Measurements from ENCODE around the gene PHACTR1.
"Not testable (repeated sequence)": the region's sequence is repeated elsewhere in the genome, so short reads cannot be mapped to it uniquely, and the experiment has no call there.

PHACTR1 gene

GRCh38 chr6:13239530-13240455 lies 523.2 kb downstream of the PHACTR1 start:
- Histone ChIP-seq H3K4me3 (ENCODE audit: low read depth, low read length) (no peak overlapping the region), H3K36me3 (ENCODE audit: control insufficient read depth, insufficient read depth, low read length) (no peaks in the 10 kb centered on the region), H3K4me1 (no peaks in the 10 kb centered on the region), H3K79me2 (no peaks in the 10 kb centered on the region), H3K9ac (no peak overlapping the region), H3K4me2 (ENCODE audit: low read length) (no peak overlapping the region), H3K27ac (no peak overlapping the region), H2AFZ (no peak overlapping the region), H3K27me3 (ENCODE audit: control insufficient read depth, insufficient read depth, low read length) (no peaks in the 10 kb centered on the region), H3K9me3 (ENCODE audit: control insufficient read depth, low read length) (no peaks in the 10 kb centered on the region)
- no peak for TF ChIP-seq CTCF (IDR thresholded peaks at IDR 0.05)

GRCh38 chr6:13241364-13241763 lies 524.8 kb downstream of the PHACTR1 start:
- Histone ChIP-seq H3K27ac (no peak overlapping the region), H3K27me3 (ENCODE audit: control insufficient read depth, insufficient read depth, low read length) (no peaks in the 10 kb centered on the region), H3K36me3 (ENCODE audit: control insufficient read depth, insufficient read depth, low read length) (no peaks in the 10 kb centered on the region), H2AFZ (no peak overlapping the region), H3K9ac (no peak overlapping the region), H3K4me2 (ENCODE audit: low read length) (no peak overlapping the region), H3K4me3 (ENCODE audit: low read depth, low read length) (no peak overlapping the region), H3K4me1 (no peaks in the 10 kb centered on the region), H3K79me2 (no peaks in the 10 kb centered on the region), H3K9me3 (ENCODE audit: control insufficient read depth, low read length) (no peaks in the 10 kb centered on the region)
- no peak for TF ChIP-seq CTCF (IDR thresholded peaks at IDR 0.05)

GRCh38 chr6:13242178-13242577 lies 525.6 kb downstream of the PHACTR1 start:
- Histone ChIP-seq H3K9ac (no peak overlapping the region), H3K4me2 (ENCODE audit: low read length) (no peak overlapping the region), H3K4me1 (no peaks in the 10 kb centered on the region), H3K4me3 (ENCODE audit: low read depth, low read length) (no peak overlapping the region), H3K27me3 (ENCODE audit: control insufficient read depth, insufficient read depth, low read length) (no peaks in the 10 kb centered on the region), H3K36me3 (ENCODE audit: control insufficient read depth, insufficient read depth, low read length) (no peaks in the 10 kb centered on the region), H3K27ac (no peak overlapping the region), H2AFZ (no peak overlapping the region), H3K79me2 (no peaks in the 10 kb centered on the region), H3K9me3 (ENCODE audit: control insufficient read depth, low read length) (no peaks in the 10 kb centered on the region)
- TF ChIP-seq CTCF (IDR thresholded peaks at IDR 0.05), result no peak

GRCh38 chr6:13242590-13242989 lies 526.0 kb downstream of the PHACTR1 start:
- H3K9me3 ChIP-seq (ENCODE audit: control insufficient read depth, low read length), result no peaks in the 10 kb centered on the region
- H2AFZ ChIP-seq, result no peak overlapping the region
- no peaks in the 10 kb centered on the region for H3K4me1 ChIP-seq
- H3K9ac ChIP-seq, result no peak overlapping the region
- H3K27me3 ChIP-seq (ENCODE audit: control insufficient read depth, insufficient read depth, low read length), result no peaks in the 10 kb centered on the region
- H3K79me2 ChIP-seq, result no peaks in the 10 kb centered on the region
- no peak for TF ChIP-seq CTCF (IDR thresholded peaks at IDR 0.05)
- H3K27ac ChIP-seq, result no peak overlapping the region
- no peak overlapping the region for H3K4me2 ChIP-seq (ENCODE audit: low read length)
- H3K36me3 ChIP-seq (ENCODE audit: control insufficient read depth, insufficient read depth, low read length), result no peaks in the 10 kb centered on the region
- H3K4me3 ChIP-seq (ENCODE audit: low read depth, low read length), result no peak overlapping the region

- no peaks in the 10 kb centered on the region for H3K79me2 ChIP-seq
- no peak overlapping the region for H3K4me2 ChIP-seq (ENCODE audit: low read length)
- H3K36me3 ChIP-seq (ENCODE audit: control insufficient read depth, insufficient read depth, low read length), result no peaks in the 10 kb centered on the region
- no peaks in the 10 kb centered on the region for H3K27me3 ChIP-seq (ENCODE audit: control insufficient read depth, insufficient read depth, low read length)
- no peak overlapping the region for H3K27ac ChIP-seq
- H2AFZ ChIP-seq, result no peak overlapping the region
- H3K9me3 ChIP-seq (ENCODE audit: control insufficient read depth, low read length), result no peaks in the 10 kb centered on the region
- no peaks in the 10 kb centered on the region for H3K4me1 ChIP-seq
- H3K4me3 ChIP-seq (ENCODE audit: low read depth, low read length), result no peak overlapping the region
- no peak overlapping the region for H3K9ac ChIP-seq
- TF ChIP-seq CTCF (IDR thresholded peaks at IDR 0.05), result no peak
Observed at GRCh38 chr6:13243033-13243432, 526.5 kb downstream of the PHACTR1 start.

- H3K27ac ChIP-seq; H3K27me3 ChIP-seq (ENCODE audit: control insufficient read depth, insufficient read depth, low read length); H3K4me2 ChIP-seq (ENCODE audit: low read length); H3K36me3 ChIP-seq (ENCODE audit: control insufficient read depth, insufficient read depth, low read length); H2AFZ ChIP-seq; H3K4me3 ChIP-seq (ENCODE audit: low read depth, low read length); H3K9ac ChIP-seq; H3K9me3 ChIP-seq (ENCODE audit: control insufficient read depth, low read length); H3K4me1 ChIP-seq; H3K79me2 ChIP-seq: not testable (repeated sequence)
Observed at GRCh38 chr6:13243745-13244144, 527.2 kb downstream of the PHACTR1 start.
